AG08396 (cell line): Measurements from ENCODE around the gene HS3ST4.

ENCODE experiments used
- DNase-seq: peaks from one replicate; pipeline ENCODE4 v3.0.0; 2012; ENCODE audit warnings: low spot score, mixed read lengths

The HS3ST4 gene

DNA sequence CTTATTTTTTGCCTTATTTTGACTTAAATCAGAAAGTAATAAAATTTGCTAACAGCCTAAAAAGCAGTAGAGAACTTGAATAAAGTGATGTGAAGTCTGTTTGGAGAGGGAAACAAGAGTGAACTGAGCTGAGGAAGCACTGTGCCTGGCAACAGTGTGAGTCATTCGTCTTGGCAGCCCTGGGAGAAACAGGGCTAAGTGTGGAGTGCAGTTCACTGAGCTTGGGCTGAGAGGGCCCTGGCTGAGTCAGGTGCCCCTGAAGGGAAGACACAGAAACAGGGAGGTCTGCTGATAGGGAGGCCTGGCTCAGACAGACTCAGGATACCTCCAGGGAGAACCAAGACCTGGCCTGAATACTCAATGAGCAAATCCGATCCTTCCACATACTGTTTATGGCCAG, 132.1 kb downstream of the HS3ST4 start:
- DNase-seq, result peak; percentile 8

DNA sequence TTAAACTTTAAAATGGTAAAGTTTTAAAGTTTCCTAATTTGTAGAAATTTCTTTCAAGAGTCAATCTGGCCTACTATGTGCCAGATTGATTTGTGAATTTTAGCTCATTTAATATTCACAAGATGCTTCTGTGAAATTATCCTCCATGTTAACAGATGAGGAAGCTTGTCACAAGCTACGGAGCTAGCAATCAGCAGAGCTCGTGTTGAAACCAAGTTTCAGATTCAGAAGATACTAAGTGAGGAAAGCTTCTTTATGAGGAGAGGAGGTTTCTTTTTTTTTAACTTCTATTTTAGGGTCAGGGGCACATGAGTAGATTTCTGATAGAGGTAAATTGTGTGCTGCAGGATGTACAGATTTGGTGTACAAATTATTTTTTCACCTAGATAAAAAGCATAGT, 135.9 kb downstream of the HS3ST4 start:
- DNase-seq, result no peak

DNA sequence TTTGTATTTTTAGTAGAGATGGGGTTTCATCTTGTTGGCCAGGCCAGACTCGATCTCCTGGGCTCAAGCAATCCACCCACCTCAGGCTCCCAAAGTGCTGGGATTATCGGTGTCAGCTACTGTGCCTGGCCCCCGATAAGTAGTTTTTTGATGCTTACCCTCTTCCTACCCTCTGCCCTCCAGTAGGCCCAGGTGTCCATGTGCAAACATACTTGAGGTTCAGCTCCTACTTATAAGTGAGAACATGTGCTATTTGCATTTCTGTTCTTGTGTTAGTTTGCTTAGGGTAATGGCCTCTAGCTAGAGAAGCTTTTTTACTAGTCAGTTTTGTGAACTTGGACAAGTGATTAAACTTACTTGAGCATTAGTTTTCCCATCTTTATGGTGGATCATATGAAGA, 136.8 kb downstream of the HS3ST4 start:
- no peak for DNase-seq

DNA sequence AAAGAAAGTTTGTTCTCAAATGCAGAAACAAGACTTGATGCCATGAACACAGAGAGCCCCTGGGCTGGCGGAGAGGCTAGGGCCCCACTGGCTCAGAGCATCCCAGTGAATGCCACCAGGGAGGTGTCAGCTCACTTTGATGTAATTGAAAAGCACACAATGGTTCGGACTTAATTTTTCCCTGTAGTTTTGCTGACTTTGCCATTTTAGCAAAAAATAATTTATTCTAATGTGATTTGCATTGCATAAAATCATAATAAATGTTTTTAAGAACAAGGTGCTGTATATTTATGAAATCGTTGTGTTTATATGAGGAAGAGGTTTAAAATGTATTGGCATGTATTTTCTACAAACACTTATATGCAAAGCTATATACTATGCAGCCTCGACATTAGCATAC, 140.5 kb downstream of the HS3ST4 start:
- no peak for DNase-seq

DNA sequence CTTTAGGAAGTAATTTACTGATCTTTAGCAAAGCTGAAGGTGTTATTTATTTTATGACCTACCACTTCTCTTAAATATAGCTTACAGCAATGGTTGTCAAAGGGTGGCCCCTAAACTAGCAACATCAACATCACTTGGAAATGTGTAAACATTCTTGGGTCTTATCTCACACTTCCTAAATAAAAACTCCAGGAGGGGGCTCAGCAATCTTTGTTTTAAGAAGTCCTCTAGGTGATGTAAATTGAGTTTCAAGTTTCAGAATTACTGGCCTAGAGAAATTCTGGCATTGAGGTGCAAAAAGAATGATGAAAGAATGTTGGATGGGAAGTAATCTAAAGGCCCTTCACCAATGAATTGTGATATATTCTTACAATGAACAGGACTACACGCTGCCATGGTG, 142.3 kb downstream of the HS3ST4 start:
- DNase-seq, result no peak

DNA sequence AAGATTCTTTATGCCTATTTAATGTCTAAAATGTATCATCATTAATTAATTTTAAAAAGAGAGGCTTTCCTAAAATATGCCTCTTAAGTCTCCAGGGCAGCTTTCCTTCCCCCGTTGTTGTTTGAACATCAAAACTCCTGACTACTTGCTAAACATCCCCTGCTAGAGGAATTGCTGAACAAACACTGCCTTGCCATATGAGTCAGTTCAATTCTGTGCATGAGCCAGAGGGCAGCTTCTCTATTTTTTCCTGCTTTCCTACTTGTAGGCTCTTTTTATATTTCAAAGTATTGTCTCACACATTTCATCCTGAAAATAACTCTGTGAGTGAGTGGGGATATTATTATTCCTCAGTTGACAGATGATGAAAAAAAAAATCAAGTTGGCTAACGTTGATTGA, 143.4 kb downstream of the HS3ST4 start:
- no peak for DNase-seq

DNA sequence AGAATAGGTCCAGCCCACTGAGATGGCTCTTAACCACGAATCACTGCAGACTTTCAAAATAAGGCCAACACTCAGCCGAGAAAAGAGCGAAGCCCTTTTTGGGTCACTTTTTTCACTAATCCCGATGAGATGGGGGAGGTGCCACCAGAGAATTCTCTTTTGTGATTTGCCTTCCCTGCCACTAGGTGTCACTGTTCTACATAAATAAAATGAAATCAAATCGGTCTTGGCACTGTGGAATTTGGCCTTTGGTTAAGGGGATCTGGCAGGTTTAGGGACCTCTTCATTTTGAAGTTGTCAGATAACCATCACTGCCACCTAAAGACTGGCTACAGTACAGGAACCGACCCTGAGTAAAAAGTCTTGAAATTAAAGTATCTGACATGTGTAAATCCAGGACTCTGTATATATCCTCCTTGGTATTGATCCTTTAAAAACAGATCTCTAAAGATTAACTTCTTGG, 147.0 kb downstream of the HS3ST4 start:
- peak; percentile 33 for DNase-seq

DNA sequence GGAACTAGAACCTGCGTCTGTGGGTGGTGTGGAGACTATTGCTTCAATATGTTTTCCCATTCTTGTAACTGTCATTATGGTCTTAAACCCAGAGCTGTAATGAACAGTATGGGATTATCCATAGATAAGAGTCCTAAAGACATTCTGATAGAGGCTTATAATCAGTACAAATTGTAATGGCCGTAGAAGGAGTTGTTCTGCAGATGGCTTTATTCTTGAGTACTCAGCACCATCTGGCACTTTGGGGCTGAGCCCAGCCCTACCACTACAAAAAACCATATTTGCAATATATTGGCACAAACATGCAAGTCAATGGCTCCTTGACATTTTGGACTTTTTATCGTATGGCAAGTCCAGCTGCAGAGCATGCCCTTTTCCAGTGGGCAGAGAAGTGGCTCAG, 150.0 kb downstream of the HS3ST4 start:
- no peak for DNase-seq

DNA sequence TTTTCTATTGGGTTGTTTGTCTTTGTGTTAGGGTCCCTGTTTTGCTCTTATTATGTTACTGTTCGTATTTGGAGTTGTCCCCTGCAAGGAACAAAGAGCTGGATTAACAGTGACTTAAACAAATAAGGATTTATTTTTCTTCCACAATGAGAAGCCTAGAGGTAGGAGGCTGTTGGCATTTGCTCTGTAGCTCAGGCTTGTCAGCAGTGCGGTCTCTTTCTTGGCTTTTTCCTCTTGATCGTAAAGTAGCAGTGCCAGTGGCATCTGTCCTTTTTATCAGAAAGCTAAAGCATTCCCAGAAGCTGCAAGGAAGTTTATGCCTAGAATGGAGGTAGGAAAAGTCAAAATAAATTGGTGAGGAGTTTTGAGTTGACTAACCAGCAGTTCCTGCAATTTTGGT, 154.1 kb downstream of the HS3ST4 start:
- DNase-seq, result no peak

DNA sequence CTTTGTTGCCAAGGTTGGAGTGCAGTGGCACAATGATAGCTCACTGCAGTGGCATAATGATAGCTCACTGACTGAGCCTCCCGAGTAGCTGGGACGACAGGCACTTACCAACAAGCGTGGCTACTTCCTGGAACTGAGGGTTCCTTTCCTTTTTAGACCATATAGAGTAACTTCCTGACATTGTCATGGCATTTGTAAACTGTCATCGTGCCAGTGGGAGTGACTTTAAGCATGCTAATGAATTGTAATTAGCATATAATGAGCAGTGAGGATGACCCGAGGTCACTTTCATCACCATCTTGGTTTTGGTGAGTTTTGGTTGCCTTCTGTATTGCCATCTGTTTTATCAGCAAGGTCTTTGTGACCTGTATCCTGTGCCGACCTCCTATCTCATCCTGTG, 162.4 kb downstream of the HS3ST4 start:
- DNase-seq, result no peak

DNA sequence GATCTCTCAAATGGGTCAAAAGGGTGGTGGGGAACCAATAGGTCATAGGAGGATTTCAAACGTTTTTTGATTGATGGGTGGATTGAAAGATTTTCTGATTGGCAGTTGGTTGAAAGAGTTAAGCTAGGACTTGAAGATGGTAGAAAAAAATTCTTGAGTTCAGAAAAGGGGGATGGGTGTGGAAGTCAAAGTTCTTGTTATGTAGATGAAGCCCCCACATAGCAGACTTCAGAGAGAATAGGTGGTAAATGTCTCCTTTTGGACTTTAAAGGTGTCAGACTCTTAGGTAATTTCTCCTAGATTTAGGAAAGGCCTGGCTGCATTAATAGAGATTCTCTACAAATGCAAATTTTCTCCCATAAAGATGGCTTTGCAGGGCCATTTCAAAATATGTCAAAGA, 163.3 kb downstream of the HS3ST4 start:
- no peak for DNase-seq

DNA sequence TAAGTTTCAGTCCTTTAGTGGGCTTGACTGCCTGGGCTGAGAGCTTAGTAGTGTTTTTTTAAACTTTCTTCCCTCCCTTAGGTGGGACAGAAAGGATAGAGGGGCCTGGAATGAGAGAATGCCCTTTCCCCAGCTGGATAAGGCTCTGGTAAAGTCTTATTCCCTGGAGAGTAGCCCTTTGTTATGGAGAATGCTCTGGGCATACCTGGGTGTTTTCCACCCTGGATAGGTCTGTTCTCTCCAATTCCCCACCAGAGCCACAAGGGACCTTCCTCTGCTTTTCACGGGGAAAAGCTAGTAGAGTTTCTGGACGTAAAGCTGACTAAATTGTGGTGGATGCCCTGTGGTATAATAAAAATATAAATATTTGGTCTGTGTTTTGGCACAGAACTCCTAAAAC, 164.1 kb downstream of the HS3ST4 start:
- DNase-seq, result no peak

DNA sequence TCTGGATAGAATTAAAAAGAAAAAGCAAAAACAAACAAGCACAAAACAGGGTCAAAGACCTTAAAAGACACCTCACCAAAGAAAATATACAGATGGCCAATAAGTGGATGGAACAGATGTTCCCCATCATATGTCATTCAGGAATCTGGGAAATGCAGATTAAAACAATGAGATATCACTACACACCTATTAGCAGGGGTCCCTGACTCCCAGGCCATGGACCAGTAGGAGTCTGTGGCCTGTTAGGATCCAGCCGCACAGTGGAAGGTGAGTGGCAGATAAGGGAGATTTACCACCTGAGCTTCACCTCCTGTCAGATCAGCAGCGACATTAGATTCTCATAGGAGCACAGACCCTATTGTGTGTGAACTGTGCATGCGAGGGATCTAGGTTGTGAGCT, 167.9 kb downstream of the HS3ST4 start:
- no peak for DNase-seq

DNA sequence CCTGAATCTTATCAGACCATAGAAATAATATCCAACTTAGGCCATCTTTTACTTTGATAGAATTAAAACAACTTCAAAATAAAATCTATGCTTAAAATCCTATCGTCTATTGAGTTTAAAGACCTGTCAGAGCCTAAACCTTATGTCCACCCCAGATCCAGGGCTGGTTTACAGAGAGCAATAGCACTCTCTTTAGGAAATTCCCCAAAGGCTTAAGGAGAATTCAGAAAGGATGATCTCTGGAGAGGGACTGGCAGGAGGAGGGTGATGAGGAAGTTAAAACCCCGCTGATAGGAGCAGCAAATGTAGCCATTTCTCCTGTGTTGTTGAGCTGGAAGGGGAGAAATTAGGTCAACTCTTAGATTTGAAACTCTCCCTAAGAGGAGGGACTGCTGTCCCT, 175.3 kb downstream of the HS3ST4 start:
- DNase-seq, result no peak

DNA sequence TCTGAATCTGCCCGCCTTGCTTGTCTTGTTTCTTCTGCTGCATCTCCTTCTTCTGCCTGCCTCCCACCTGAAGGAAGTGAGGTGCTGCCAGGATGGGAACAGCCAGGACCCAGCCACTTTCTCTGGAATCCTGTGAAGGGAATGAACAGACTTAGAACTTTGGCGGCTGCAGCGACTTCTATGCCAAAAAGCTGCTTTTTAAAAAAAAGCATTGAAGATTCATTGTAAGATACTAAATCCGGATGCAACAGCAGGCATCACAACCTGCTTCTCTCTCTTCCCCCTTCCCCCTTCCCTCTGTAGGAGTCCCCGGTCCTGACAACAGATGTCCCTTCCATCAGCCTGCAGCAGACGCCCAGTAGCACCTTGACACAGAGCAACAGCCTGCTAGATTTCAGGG, 176.3 kb downstream of the HS3ST4 start:
- no peak for DNase-seq

DNA sequence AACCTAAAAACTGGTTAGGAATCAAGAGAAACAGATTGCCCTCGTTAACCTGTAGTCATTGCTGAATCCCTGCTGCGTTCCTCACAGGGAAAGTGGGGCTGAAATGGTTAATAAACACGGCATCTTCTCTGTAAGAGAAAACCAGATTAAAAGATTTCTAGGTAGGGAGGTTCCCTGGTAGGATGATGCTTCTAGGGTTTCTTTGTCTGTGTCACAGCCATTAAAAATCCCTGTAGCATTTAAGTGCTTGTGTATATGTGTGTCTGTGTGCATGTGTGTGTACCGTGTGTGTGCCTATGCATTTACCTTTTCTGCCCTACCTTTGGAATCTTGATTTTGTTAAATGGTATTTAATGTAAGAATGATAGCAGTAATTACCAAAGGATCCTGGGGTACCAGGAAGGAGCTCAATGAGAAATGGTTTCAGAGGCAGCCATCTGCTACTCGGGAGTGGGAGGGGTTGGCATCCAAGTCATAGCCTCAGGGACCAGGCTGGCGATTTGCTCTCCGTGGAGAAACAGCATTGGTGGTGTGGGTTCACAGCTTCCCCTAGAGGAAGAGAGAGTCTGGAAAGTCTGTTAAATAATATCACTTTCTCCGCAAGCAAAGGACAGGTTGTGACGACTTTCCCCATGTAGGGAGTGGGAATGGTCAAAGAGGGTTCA, 177.1 kb downstream of the HS3ST4 start:
- DNase-seq, result no peak

DNA sequence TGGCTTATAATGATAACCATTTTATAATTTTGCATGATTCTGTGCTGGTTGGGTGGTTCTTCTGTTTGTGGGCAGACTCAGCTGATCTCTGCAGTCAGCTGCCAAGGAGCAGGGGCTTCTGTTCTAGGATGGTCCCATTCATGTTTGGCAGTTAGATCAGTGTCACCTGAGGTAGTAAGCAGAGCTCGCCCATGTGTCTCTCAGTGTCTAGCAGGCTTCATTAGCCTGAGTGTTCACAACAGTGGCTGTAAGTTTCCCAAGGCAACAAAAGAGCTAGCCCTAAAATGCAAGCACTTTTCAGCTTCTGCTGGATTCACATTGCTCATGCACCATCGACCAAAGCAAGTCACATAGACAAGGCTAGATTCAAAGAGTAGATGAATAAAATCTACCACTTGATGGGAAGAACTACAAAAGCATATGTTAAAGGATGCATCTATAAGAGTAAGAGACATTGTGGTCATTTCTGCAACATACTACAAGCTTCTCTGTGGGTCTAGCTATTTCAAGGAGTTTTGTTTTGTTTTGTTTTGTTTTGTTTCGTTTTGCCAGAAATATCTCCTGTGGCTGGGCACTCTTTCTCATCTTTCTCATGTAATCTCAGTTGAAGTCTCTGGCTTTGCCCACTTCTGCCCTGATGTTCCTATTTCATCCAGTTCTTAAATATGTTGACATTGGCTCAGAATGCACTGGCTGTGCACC, 180.8 kb downstream of the HS3ST4 start:
- no peak for DNase-seq

DNA sequence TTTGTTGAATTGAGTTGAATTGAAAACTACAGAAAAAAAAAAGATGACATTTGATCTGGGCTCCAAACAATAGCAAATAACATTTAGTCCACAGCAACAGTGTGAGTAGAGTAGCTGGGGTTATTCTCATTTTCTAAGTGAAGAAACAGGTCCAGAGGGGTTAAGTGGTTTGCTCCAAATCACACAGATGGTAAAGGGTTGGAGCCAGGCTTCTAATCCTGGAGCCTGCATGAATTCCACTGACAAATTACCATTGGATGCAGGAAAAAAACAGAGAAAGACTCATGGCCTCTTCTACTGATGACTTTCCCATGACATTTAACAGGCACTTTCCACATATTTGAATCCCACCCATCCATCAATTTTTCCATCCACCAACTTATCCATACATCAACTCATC, 182.4 kb downstream of the HS3ST4 start:
- no peak for DNase-seq

DNA sequence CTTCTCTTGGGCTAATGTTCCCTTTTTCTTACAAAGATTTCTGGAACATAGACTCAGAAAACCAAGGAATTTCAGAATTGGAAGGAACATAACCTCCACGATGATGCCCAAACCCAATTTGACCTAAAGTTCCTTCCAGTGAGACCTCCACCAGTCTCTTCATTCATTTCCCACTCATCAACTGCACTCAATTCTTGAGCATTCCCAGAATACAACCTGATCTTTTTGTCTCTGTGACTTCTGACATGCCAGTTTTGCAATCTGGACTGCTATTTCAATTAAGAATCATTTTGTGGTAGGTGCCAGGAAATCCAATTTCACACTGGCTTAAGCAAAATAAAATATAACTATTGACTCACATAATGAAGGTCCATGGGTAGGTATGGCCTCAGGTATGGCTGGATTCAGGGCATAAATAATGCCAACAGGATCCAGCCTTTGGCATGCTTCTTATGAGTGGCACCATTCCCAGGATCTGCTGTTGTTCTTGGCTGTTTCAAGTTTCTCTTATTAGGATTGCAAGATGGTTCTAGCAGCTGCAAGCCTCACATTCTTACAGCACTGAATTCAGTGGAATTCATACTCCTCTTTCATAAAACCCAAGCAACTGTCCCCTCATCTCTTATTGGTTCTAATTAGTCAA, 184.3 kb downstream of the HS3ST4 start:
- DNase-seq, result no peak

DNA sequence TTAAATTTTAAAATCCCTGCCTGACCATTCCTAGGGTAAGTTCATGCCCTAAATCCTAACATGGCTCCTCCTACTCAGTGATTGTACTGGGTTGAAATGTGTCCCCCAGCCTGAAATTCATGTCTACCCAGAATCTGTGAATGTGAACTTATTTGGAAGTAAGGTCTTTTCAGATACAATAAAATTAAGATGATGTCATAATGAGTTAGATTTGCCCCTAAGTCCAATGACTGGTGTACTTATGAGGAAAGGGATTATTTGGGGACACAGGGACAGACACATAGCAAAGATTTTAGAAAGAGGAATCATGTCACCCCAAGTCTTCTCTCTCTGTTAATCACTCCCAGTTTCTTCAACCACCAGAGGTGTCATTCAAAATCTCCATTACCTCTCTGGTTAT, 185.3 kb downstream of the HS3ST4 start:
- DNase-seq, result no peak

DNA sequence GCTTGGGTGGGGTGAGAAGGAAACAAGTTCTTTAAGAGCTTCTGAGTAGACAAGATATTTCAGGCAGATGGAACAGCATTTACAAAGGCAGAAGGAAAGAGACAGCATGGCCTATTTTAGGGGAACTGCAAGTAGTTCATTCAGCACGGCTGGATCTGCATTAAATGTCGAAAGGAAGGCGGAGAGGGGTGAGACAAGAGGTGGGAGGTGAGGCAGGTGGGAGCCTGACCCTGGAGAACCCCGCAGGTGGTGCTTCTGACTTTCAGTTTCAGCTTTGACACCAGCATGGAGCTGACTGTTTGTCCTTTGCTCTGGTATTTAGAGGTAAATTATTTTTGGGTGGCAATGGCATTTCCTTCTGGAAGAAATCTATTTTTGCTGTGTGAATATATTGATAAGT, 194.8 kb downstream of the HS3ST4 start:
- DNase-seq, result no peak

DNA sequence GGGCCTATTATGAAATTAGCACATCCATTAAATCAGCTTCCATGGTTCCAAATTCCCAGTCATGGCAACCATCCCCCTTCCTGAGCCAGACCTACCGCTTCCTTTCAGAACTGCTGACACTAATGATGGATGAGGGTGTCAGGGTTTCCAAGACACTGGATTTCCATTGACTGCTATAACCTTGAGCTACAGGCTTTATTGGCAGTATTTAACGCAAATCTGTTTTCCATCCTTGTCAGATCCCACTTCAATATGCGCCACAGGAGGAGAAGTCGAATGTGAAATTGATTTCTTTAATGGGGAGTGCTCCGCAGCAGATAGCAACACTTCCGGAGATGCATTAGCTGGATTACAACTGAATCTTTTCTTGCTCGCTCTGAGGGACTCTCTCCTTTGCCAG, 197.1 kb downstream of the HS3ST4 start:
- DNase-seq, result no peak

DNA sequence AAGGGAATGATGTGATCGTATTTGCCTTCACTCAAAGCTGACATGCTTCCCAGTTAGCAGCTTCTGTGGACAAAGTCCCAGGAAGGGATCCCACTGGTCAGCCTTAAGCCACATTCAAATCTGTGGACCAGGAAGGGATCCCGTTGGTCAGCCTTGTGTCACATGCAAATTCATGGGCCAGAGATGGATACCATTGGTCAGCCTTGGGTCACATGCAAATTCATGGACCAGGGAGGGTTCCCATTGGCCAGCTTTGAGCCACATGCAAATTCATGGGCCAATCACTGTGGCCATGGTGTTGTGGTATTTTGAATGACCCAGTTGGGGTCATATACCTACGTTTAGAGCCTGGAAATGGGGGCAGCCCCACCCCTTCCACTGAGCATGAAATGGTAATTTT, 201.6 kb downstream of the HS3ST4 start:
- no peak for DNase-seq

DNA sequence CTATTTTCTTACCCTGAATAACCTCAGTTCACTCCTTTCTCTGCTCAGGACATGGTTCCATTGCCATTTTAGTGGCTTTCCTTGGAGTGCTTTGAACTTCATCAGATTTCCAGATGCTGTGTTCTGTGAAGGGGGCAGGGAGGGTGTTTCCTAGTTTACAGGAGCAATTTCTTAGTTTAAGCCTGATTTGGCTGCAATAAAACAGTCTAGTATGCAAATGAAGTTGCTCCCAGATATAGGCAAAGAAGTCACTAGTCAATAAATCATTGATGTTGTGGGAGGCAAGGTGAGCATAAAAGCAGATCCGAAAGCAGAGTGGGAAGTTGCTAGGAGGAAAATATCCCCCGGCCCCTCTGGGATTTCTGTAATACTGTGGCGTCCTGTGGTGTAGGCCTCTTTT, 202.3 kb downstream of the HS3ST4 start:
- no peak for DNase-seq
